Activated CD8-positive, alpha-beta memory T cell treated with anti-CD3 and anti-CD28 coated beads, Interleukin-2, amount 50 U/mL, for 24 hours (primary cell): ENCODE data around the gene NBEA.
"Not testable (repeated sequence)": the region's sequence is repeated elsewhere in the genome, so short reads cannot be mapped to it uniquely, and the experiment has no call there.

Experiments
- DNase-seq: peaks from one replicate; pipeline ENCODE4 v3.0.0-alpha.2; 2020; ENCODE audit errors: extremely low read depth

The NBEA gene

DNA sequence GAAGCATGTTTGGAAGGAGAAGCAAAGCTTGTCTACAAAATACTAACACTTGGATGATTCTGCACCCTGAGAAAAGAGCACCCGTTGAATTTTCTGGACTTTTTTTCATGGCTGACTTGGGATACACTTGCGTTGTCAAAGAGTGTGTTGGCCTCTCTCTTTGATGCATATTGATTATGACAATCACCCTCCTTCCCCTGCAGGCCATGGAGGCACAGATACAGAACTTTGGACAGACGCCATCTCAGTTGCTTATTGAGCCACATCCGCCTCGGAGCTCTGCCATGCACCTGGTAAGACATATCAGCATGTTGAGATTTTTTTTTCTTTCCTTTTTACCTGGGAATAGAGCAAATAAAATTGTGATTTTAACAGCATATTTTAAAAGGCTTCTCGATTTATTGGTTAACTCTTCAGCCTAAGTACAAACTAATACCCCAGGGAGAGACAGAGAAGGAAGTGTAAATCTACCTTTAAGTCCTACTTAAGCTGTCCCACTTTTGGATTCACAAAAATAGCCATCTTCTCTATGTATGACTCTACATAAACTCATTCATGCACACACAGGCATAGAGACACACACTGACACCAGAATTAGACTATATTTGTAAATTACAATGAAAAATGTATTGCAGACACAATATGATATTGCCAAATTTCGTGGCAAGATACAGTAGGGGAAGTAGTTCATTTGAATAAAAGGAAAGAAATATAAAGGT lies 704.1 kb downstream of the NBEA start:
- DNase-seq = no peak

DNA sequence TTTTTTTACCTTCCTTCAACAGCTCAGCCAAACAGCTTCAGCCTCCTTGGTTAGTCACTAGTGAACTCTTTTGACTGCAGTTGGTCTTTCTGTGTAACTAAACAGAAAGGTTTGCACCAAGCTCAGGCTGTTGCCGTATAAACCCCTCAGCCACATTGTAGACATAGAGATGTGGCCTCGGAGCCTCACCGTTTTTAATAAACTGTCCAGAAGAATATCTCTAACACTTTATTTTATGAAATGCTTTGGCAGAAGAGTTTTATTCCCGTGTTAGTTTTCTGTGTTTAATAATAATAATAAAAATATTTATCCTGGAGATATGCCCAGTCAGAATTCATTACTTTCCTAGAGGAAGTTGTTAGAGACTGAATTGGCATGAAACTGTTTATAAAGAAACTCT lies 706.1 kb downstream of the NBEA start:
- no peak for DNase-seq

DNA sequence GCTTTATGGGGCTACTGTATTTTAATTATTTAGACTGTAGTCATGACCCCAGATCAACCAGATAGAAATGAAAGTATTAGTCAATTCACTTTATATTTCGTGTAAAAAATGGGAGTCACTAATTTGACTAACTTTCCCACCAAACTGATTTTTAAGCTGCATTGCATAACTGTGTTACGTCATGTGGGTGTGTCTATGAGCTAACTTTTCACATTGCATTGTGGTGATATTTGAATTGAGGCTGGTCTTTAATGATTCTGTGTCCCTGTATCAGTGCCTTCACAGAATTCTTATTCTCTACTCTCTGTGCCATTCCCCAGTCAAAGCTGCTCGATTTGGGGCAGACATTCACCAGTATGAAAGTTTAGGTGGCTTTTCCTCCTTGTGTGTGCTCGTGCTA lies 707.1 kb downstream of the NBEA start:
- DNase-seq = no peak

DNA sequence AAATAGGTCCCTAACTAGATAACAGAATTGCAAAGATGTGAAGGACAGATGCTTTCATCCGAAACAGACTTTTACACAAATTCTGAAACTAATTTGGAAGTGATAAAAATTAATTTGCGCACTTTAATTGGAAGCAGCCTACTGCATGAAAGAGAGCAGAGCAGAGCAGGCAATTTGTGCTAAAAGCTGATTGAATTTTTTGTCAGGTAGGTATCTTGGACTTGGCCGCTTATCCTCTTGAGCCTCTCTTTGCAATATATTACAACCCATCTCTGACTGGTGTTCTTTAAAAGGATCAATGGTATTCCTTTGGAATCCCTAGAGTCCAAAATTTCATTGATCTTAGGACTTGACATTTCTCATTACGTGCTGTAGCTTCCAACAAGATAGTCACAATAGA lies 717.7 kb downstream of the NBEA start:
- no peak for DNase-seq

DNA sequence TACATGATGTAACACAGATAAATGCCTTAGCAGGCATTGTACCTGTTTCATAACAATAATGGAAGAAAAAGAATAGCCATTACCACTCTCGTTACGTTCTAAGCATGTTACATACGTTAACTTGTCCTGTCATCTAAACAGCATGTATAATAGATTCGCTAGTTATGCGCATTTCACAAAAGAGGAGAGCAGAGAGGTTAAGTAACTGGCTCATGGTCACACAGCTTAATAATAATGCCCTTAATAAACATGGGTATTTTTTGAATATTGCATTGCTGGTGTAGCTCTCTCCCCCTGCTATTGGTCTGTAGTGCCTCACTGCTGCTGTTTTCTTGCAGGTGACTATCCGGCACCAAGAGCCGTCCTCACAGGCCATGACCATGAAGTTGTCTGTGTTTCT lies 722.7 kb downstream of the NBEA start:
- no peak for DNase-seq

DNA sequence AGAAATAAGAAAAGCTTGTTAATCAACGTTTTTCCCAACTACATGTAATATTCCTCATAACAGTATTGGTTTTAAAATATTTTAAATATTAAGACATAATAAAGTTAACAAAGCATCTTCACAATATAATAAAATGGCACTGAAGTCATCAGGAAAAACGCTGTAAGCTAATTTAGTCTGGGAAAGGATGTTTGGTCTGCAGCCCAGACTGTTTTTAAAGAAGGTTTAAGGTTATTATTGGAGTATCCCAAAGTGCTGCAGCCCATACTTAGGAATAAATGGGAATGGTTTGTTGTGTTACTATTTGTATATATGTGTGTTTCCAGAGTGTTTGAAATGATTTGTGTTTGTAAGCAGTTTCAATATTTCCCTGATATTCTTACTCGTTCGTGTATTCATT lies 727.3 kb downstream of the NBEA start:
- no peak for DNase-seq

DNA sequence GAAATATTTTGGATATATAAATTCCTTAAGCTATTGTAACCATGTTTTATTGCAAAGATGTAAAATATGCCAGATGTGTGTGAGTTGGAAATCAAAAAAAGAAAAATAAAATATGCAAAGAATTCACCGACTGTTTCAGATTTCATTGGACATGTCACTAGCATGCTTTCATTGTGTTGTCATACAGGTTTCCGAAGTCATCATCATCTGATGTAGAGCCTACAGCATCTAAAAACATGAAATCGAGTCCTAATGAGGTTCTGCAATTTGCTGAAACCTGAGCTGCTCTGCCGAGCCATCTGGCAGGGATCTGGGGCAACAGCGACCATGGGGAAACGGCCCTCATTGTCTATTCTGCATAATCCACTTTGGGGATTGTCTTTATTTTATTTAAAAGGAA lies 730.5 kb downstream of the NBEA start:
- no peak for DNase-seq

DNA sequence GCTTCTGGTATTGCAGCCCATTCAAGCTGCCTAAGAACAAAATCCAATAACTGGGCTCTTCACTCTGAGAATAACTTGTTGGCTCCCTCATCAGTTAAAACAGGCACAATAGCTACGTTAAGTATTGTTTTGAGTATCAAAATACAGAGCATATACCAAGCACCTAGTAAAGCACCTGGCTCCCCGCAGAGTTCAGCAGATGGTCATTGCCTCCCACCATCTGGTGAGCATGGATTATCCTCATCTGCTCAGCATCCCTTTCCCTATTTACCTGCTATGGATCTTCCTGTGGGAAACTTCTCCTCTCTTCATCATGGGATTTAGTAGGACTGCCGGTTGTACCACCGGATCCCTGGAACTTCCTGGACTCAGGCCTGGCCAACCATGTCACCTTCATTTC lies 733.6 kb downstream of the NBEA start:
- DNase-seq = no peak

DNA sequence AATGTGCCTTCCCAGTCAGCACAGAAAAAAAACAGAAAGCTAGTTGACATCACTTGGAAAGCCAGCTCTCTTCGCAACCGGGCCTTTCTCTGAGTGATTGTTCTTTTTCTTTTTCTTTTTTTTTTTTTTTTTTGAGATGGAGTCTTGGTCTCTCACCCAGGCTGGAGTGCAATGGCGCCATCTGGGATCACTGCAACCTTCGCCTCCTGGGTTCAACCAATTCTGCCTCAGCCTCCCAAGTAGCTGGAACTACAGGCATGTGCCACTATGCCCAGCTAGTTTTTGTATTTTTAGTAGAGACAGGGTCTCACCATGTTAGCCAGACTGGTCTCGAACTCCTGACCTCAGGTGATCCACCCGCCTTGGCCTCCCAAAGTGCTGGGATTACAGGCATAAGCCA lies 735.8 kb downstream of the NBEA start:
- DNase-seq = not testable (repeated sequence)

DNA sequence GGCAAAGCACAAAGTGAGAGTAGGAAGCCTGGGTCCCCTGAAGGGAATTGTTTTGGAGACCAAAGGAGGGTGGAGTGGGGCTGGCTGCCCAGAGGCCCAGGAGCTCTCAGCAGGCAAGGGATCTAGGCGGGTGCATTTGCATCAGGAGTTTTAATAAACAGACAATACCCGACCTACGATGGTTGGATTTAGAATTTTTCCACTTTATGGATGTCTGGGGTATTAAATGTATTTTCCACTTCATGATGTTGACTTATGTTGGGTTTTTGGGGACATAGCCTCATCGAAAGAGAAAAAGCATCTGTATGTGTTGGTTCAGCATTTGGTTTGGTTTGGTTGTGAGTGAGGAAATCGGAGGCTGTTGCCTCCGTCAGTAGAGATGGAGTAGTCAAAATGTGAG lies 739.6 kb downstream of the NBEA start:
- no peak for DNase-seq

DNA sequence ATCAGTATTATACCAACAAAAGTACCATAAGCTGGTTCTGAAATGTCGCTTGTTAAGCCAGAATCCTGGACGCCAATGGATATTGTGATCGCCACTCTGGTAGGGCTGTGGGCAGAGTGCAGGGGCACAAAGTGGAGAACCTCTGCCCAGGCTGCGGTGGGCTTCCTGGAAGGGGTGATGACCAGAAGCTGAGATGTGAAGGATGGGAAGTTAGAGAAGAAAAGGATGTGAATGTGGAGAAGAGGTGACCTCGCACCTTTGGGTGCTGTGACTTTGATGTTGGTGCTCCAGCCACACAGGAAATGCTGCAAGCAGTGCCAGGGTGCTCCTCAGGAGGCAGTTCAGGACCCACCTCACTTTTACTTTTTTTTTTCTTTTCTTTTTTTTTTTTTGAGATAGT lies 742.4 kb downstream of the NBEA start:
- DNase-seq = no peak

DNA sequence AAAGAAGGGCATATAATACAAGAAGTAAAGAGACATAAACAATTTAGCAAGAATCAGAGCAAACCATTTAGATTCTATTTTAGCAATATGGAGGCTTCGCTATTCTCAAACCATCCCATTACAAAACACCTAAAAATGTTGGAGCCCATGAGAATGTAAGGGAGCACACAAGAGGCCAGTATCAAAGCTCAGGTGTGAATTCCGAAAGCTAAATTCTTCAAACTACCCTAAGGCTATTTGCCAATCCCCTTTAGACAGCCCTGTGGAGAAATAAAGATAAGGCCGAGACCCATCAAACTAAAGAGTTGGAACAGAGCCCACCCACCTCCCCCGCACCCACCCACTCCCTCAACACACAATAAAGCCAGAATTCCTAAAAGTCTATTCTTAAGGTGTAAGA lies 745.3 kb downstream of the NBEA start:
- DNase-seq = no peak

DNA sequence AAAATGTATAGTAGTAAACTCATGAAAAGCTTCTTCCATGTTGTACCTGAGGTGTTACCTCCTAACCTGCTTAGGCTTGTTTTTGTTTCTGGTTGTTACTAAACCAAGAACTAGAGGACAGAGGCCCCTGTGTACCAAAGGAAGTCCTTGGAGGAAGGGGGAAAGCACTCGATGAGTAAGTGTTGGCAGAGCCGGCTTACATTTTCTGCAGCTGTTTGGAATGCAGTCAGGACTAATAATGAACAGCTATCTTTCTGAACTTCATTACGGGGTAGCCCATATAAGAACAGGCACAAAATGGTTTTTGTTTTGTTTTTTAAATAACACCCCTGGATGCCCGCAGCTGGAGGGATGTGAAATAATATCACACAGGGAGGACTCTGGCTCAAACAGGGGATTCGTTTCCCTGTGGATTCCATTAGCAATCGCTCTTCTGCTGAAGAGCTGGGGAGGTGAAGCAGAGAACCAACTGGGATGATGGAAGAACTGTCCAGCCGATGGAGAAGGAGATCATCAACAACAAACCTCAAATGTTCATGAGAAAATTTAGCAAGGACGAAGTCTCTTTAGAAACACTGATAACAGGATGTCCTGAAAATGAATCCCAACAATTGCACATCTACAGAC lies 748.6 kb downstream of the NBEA start:
- no peak for DNase-seq

DNA sequence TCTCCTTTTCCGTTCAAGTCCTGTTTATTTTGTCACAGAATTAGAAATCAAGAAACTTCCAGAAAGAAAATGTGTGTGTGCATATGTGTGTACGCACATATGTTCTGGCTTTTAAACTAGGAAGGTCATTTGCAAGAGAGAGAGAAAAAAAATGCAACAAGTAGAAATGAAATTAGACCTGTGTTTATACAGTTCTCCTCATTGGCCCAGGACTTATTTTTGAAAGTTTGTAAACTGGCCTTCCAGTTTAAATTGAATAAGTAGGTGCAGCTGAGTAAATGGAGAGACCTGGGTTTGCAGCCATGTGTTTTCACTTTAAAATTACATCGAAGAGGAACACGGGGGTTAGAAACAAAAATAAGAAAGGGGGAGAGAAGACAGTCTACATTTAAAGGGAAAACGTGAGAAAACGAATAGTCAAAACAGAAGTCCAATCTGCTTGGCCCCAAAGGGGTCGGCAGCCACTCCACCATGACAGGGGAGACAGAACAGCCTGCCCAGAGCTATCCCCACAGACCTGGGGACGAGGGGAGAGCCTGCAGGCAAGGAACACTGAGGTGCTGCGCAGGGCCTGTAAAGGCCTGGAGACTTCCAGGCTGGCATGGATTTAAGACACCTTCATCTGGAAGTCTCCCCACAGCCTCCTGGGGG lies 751.2 kb downstream of the NBEA start:
- no peak for DNase-seq

DNA sequence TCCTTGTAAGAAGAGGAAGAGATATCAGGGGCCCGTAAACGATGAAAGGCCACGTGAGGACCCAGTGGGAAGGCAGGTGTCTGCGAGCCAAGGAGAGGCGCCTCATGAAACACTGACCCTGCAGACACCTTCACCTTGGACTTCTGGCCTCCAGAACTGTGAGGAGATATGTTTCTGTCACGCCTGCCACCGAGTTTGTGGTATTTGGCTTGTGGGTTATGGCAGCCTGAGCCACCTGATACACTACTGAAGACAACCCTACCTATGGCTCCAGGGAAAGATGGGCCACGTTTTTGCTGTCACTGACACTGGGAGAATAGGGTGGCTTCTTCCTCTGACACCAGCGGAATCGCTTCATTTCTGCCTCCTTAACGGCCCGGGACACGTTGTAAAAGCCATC lies 752.0 kb downstream of the NBEA start:
- no peak for DNase-seq

DNA sequence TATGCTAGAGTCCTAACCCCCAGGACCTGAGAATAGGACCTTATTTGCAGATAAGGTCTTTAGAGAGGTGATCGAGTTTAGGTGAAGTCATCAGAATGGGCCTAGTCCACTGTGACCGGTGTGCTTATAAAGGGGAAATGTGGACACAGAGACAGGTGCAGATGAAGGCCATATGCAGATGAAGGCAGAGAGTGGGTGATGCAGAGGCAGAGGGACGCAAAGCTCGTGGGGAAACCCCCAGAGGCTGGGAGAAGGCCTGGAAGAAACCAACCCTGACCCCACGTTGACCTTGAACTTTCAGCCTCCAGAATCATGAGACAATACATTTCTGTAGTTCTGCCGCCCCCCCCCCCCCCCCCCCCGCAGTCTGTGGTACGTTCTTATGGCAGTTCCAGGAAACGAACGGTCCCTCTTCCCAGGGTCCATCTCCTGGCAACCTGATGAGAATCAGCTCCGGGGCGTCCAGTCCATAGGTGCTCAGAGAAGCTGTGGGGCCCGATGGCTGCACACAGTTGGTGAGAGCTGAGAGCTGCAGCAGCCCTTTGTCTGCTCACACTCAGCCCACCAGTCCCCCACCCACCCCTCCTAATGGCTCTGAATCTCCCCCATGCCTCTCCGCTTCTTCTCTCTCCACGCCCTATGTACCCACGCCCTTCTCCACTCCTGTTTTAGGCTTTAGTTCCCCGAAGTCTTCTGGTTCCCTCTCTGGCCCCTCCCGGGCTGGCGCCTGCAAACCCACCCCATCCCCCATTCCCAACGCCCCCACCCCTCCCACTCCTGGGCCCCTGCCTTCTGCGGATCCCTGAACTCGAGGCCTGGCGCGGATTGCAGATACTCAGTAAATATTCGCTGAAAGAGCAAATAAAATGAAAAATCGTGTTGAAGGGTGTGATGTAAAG lies 752.7 kb downstream of the NBEA start:
- DNase-seq = no peak

DNA sequence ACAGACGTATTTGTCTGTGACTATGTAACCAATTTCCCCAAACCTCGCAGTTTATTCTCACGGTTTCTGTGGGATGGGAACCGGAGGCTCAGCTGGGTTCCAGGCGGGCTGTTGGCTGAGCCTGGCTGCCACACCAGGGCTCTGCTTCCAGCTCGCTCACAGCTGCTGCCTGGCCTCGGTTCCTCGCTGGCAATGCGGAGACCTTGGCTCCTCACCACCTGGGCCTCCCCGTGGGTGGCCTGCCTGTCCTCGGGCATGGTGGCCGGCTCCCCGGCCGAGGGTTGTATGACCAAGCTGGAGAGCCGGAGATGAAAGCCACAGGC lies 753.3 kb downstream of the NBEA start:
- no peak for DNase-seq

DNA sequence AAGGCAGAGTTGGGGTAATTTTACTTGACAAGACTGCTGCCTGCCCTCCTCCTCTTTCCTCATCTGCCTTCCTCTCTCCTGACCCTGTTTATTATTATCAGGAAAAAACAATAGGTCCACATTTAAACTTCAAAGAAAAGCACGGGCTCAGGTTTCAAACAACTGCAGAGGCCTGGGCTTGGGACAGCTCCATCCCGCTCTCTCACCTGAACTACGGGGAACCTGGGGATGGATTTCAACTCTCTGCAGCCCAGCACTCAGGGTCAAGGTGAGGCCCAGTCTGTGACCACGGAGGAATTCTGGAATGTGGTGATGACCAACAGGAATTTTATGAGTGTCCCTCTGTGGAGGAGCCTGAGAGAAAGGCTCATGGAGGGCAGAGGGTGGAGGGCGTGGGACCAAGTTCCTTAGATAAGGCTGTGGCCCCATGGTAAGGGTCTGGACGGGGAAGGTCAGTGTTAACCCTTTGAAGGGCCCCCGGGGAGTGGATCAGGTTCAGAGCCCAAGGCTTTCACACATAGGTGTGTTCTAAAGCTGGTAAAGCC lies 755.2 kb downstream of the NBEA start:
- DNase-seq = no peak

DNA sequence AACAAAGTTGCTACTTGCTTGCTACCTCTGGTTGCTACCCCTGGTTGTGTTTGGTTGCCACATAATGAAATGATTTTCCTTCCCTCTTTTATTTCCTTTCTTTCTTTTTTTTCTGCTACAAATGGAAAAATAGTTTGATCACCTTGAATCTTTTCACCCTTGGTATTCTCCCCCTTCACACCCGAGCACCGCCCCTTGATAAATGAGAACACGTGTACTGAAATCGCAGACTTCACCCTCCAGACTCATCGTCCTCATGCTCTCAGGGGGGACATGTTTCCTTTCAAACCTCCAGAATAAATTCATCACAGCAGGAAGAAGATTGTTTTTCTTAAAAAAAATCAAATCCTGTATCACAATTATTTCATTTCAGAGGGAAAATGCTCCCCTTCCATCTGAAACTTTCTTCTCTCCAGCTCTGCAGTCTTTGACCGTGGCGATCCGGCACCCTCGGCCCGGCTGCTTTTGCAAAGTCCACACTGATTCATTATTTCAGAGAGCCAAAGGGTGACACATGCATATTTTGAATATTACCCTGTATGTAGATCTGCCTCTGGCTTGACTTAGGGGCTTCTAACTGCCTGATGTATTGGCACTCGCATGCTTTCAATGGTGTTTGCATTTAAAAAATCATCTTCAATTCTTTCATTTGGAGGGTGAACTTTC lies 757.0 kb downstream of the NBEA start:
- no peak for DNase-seq

DNA sequence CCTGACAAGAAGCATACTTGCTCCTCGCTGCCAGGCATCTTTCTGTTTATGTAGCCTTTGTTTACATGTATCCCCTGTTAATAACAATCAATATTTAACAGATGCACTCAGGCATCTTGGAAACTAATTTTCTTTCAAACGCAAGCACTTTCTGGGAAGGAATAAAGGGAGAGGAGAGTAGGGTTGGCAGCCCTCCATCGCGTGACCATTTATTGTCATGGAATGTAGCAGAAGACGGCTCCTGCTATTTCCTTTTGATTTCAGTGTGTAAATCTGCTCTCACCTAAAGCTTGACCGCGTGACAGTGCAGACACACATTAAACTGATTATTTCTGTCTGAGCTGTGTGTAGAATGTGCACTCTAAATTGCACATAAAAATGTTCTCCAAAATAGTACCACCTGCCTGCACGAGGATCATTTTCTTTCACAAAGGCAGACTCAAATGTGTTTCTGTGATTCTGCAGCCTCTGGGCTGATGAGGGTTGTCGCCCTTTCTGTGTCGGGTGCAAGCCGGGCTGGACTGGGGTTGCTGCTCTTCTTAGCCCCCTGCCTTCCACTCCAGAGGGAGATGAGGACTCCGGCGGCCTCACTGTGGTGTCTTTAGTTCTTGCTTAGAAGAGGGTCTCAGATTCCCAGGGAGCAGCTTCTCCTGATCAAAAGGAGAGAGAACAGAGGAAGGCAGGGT lies 757.9 kb downstream of the NBEA start:
- DNase-seq = no peak

DNA sequence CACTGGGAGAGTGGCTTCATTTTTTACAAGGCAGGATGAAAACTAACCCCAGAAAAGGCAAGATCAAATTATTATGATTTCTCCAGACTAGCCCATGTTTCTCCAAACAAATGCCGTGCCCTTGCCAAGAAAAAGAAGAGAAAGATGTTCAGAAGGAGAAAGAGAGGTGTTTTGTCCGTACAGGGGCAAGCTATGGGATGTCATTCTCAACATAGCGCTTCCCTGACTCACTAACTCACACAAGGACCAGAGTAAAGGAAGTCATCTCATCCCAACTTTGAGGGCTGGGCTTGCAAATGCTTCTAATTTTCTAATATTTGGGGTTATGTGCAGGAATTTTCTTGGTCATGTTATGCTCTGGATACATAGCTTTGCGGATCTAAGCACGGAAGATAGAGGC lies 758.6 kb downstream of the NBEA start:
- DNase-seq = no peak
